Regular cardiac myocyte (primary cell): ENCODE data around the gene SLC35F5. TPM values are rescaled to one million over a fixed set of nuclear protein-coding genes. Genes with fewer than 3 reads are reported as not detected.

Experiments
- total RNA-seq: library from RNA; depleted of rRNA; stranded (reverse); fragments of >200 nt; gene quantifications from 2 replicates; pipeline ENCODE4 v1.2.3, GENCODE V29; 2014

SLC35F5 gene, protein sequence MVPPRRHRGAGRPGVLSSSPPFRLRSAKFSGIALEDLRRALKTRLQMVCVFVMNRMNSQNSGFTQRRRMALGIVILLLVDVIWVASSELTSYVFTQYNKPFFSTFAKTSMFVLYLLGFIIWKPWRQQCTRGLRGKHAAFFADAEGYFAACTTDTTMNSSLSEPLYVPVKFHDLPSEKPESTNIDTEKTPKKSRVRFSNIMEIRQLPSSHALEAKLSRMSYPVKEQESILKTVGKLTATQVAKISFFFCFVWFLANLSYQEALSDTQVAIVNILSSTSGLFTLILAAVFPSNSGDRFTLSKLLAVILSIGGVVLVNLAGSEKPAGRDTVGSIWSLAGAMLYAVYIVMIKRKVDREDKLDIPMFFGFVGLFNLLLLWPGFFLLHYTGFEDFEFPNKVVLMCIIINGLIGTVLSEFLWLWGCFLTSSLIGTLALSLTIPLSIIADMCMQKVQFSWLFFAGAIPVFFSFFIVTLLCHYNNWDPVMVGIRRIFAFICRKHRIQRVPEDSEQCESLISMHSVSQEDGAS
- 128 and 253 TPM in 2 replicates for total RNA-seq

GRCh38 chr2:113756355-113757137 lies at the start of gene SLC35F5:
SLC35F5 (minus strand) TSS chr2:113756642; CDS start chr2:113756409, 233 bp downstream.

Other genes starting within 250 kb of the SLC35F5 start
- gene RABL2A, start 129.4 kb downstream of the SLC35F5 start, total RNA-seq: 3.6 and 10.1 TPM in 2 replicates
- 242 and 358 TPM in 2 replicates for gene ACTR3, start 133.4 kb upstream of the SLC35F5 start, total RNA-seq